Adrenal gland (tissue), 5 donors: ENCODE data around the gene E2F6.

Experiments
- CTCF ChIP-seq, 6 experiments: fragments of 450-650 bp in 4 of 6; fragments of 200-600 bp in 2 of 6; sonication (generic) in 1 of 6; IDR thresholded peaks; 1 replicate in 5 of 6; 2 replicates in 1 of 6; pipeline versions ENCODE4 v1.5.1 to v1.8.0; 2016 to 2021; ENCODE audit warnings: antibody characterized with exemption in 6 of 6, mild to moderate bottlenecking in 2 of 6, moderate library complexity in 1 of 6
- POLR2A ChIP-seq, 2 donors: fragments of 450-650 bp; IDR thresholded peaks; one replicate each; pipeline ENCODE4 v1.6.1; 2017; ENCODE audit warnings: antibody characterized with exemption in 2 of 2, mild to moderate bottlenecking in 2 of 2, moderate library complexity in 1 of 2
- donor health status: DM: no; HTN: no; CAD: no.

DNA sequence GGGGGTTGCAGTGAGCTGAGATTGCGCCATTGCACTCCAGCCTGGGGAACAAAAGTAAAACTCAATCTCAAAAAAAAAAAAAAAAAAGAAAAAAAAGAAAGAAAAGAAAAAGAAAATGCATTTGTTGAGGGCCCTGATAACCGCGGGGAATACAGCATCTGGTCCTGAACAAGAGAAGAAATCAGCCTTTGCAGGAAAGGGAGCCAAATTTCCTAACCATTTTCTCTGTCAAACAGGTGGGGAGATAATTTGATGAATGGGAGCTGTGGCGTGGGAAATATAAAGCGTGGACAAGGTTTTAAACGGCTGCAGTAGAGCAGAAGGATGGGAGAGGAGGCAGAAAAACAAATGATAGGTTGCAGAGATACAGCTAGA lies 864 bp downstream of the E2F6 start:
- TF ChIP-seq CTCF (IDR thresholded peaks at IDR 0.05) (no peak), POLR2A (IDR thresholded peaks at IDR 0.05) (no peak)
